AG04449 (cell line): ENCODE data around the gene OMA1.
A peak's percentile ranks its signal among the peaks of the same experiment; 100 is the strongest.

Experiments
- CTCF ChIA-PET: fragments of 350-600 bp; formaldehyde crosslinking; extraction: SDS; loops from one replicate; lab custom pipeline; 2021; ENCODE audit warnings: antibody characterized with exemption; lab: Yijun Ruan, JAX
- POLR2A ChIA-PET: fragments of 400-600, 350-600 bp; formaldehyde crosslinking; extraction: SDS; loops from one replicate; lab custom pipeline; 2020; ENCODE audit warnings: antibody characterized with exemption, inconsistent platforms; lab: Yijun Ruan, JAX
- DNase-seq: peaks from one replicate; pipeline ENCODE4 v3.0.0-alpha.2; 2010; ENCODE audit warnings: low read depth, low spot score
- H3K4me3 ChIP-seq: 2 replicates; pipeline ENCODE4 v1.5.1; 2011; ENCODE audit warnings: low read depth, mild to moderate bottlenecking, control low read depth, low read length
- TF ChIP-seq, protein P1 (sequence below): IDR thresholded peaks from one replicate; pipeline ENCODE4 v1.5.1; 2011; ENCODE audit warnings: mild to moderate bottlenecking, moderate library complexity, low read length, control low read depth, inconsistent platforms; ENCODE audit not compliant: insufficient read depth; ENCODE audit errors: missing control alignments

Gene OMA1

DNA sequence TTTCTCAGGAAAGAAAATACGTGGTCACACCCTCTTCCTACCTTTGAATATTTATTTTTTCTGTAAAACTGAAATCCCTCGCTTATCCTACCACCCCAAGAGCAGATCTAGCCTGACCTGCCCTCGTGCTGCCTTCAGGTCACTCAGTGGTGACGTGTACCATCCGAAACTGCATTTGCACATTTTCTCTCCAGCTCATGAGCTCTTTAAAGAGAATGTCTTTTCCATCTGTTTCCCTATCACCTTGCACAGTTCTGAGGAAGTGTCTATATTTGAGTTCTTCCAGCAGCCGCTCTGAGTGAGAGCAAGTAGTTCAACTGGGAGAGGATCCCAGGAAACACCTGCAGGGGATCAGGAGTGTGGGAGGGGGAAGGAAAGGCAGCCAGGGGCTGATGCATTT is 91.7 kb downstream of the OMA1 start:
- no peak for DNase-seq
- POLR2A ChIA-PET = no interaction called here
- no peak overlapping the region for H3K4me3 ChIP-seq
- TF ChIP-seq, protein P1, sequence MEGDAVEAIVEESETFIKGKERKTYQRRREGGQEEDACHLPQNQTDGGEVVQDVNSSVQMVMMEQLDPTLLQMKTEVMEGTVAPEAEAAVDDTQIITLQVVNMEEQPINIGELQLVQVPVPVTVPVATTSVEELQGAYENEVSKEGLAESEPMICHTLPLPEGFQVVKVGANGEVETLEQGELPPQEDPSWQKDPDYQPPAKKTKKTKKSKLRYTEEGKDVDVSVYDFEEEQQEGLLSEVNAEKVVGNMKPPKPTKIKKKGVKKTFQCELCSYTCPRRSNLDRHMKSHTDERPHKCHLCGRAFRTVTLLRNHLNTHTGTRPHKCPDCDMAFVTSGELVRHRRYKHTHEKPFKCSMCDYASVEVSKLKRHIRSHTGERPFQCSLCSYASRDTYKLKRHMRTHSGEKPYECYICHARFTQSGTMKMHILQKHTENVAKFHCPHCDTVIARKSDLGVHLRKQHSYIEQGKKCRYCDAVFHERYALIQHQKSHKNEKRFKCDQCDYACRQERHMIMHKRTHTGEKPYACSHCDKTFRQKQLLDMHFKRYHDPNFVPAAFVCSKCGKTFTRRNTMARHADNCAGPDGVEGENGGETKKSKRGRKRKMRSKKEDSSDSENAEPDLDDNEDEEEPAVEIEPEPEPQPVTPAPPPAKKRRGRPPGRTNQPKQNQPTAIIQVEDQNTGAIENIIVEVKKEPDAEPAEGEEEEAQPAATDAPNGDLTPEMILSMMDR = no peak
- CTCF ChIA-PET = no interaction called here

DNA sequence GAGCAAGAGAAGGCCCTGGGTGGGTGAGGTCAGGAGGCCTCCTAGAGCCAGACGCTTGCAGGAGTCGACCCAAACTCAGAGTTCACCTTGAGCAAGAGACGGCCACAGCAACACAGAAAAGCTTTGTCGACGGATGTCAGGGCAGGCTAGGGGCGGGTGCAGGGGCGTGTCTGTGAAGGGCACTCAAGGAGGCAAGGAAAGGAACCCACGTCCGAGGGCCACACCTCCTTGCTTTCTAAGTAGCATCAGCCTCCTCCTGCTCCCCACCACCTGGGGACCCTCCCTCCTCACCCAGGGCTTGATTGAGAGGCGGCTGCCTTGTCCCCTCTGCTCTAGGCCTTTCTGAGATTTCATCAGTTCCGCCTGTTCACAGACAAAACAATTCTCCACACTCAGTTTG is 92.1 kb downstream of the OMA1 start:
- ChIA-PET CTCF (no interaction called here), POLR2A (no interaction called here)
- TF ChIP-seq, protein P1 = no peak
- DNase-seq = no peak
- no peak overlapping the region for H3K4me3 ChIP-seq

DNA sequence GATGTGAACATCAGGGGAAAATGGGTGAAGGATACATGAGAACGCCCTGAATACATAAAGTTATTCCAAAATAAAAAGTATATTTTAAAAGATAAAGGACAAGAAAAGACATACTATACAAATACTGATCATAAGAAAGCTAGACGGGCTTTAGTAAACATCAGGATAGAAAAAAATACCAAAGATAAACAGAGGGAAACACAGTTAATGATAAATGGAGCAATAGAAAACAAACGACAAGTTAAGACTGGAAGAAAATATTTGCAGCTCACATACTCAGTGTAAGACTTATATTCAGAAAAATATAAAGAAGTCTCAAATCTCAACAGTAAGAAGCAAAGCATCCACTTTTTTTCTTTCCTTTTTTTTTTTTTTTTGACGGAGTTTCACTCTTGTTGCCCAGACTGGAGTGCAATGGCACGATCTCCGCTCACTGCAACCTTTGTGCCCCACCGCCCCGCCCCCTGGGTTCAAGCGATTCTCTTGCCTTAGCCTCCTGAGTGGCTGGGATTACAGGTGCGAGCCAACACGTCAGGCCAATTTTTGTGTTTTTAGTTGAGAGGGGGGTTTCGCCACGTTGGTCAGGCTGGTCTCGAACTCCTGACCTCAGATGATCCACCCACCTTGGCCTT is 94.8 kb downstream of the OMA1 start:
- no peak overlapping the region for H3K4me3 ChIP-seq
- DNase-seq = no peak
- ChIA-PET POLR2A (no interaction called here), CTCF (no interaction called here)
- TF ChIP-seq, protein P1 = no peak

DNA sequence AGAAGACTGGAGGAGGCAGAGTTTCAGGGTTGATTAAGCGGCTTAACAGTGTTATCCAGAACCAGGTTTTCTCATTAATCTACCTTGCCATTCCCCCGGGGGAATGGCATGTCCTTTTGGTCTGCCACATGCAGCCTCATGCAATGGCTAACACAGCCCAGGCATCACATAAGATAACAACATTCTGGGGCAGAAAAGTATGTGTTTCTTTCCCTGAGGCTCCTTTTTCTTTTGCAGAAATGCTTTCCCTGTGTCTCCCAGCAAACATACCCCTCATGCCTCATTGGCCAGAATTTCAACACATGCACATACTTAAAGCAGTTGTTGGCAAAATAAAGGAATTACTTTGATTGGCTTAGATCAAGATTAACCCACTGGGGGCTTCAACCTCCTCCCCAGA is 98.6 kb downstream of the OMA1 start:
- ChIA-PET CTCF (no interaction called here), POLR2A (no interaction called here)
- DNase-seq = peak; percentile 42
- no peak overlapping the region for H3K4me3 ChIP-seq
- TF ChIP-seq, protein P1 = no peak

DNA sequence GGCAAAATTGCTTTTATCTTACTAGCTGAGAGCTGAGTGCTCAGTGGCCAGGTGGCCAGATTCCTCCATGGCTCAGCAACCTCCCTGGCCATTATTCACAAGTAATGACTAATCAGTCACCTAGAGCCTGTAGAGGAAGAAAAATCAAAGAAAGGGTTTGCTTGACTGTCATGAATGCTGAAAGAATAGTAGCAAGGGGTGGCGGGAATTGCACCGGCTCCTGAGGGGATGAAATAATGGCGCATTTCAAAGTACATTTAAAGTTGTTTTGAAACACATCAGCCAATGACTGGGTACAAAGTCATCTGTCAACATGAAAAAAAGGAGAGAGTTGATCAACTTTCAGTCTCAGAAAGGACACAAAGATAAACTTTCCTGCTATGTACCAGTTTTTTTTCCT is 99.5 kb downstream of the OMA1 start:
- H3K4me3 ChIP-seq = no peak overlapping the region
- CTCF ChIA-PET = no interaction called here
- POLR2A ChIA-PET = no interaction called here
- TF ChIP-seq, protein P1 = no peak
- DNase-seq = no peak

DNA sequence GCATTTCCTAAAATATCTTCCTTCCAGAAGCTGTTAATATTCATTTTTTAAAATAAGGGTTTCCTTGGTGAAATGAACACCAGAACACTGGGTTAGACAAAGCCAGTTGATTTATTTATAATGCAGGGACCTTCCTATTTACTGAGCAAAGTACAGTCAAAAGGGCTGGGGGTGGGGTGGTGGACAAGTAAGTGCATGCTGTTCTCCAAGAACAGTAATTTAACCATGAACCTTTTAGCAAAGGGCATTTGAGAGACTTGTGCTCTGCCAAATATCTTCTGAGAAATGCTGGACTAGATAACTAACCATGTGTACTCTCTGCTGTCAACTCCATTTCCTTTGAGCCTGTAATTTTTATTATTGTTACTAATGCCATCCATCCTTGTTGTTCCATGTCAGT is 100.2 kb downstream of the OMA1 start:
- POLR2A ChIA-PET = no interaction called here
- no peak overlapping the region for H3K4me3 ChIP-seq
- TF ChIP-seq, protein P1 = no peak
- no peak for DNase-seq
- CTCF ChIA-PET = no interaction called here
